H1 (cell line): ENCODE data around the gene TNFRSF1A. TPM values are rescaled to one million over a fixed set of nuclear protein-coding genes. Genes with fewer than 3 reads are reported as not detected.
A peak's percentile ranks its signal among the peaks of the same experiment; 100 is the strongest.

ENCODE experiments used
- CTCF ChIA-PET: fragments of 300-600 bp; sonication (Branson Sonifier 250); formaldehyde crosslinking; loops from one replicate; lab custom pipeline; 2021; ENCODE audit not compliant: partially characterized antibody; lab: Charles Lee
- POLR2A ChIA-PET: fragments of 300-600 bp; sonication (Branson Sonifier 250); formaldehyde crosslinking; loops from one replicate; lab custom pipeline; 2021; ENCODE audit warnings: inconsistent platforms; ENCODE audit not compliant: partially characterized antibody; lab: Charles Lee
- DNase-seq, 2 experiments: peaks; one replicate each; pipeline versions ENCODE4 v3.0.0 to v3.0.0-alpha.2; 2010 to 2022; ENCODE audit warnings: low spot score in 2 of 2, low read depth in 1 of 2, mixed read lengths in 1 of 2
- FAIRE-seq: peaks from 2 replicates; lab custom pipeline; 2011; peaks lifted over from hg19 to GRCh38; lab: Jason Lieb, UNC
- H2AFZ ChIP-seq: 2 replicates; pipeline ENCODE4 v1.8.1; 2012; ENCODE audit warnings: low read length, inconsistent platforms
- H2AK5ac ChIP-seq: 2 replicates; pipeline ENCODE4 v1.6.1; 2013; ENCODE audit warnings: low read depth, low read length
- H2BK120ac ChIP-seq: replicated peaks from 2 replicates; pipeline ENCODE3; 2013; ENCODE audit warnings: low read depth, low read length, inconsistent platforms
- H2BK12ac ChIP-seq: 2 replicates; pipeline ENCODE4 v1.6.1; 2013; ENCODE audit warnings: low read depth, low read length
- H2BK15ac ChIP-seq: 2 replicates; pipeline ENCODE4 v1.6.1; 2013; ENCODE audit warnings: low read length
- H2BK20ac ChIP-seq: 2 replicates; pipeline ENCODE4 v1.6.1; 2013; ENCODE audit warnings: low read length
- H2BK5ac ChIP-seq: 2 replicates; pipeline ENCODE4 v1.6.1; 2013; ENCODE audit warnings: low read depth, low read length
- H3K14ac ChIP-seq: 2 replicates; pipeline ENCODE4 v1.6.1; 2013; ENCODE audit warnings: inconsistent platforms; ENCODE audit not compliant: insufficient read length
- H3K18ac ChIP-seq: 2 replicates; pipeline ENCODE4 v1.6.1; 2013; ENCODE audit warnings: low read length; ENCODE audit errors: extremely low read depth
- H3K23ac ChIP-seq: 2 replicates; pipeline ENCODE4 v1.6.1; 2013; ENCODE audit warnings: inconsistent platforms; ENCODE audit not compliant: insufficient read length
- H3K23me2 ChIP-seq: 2 replicates; pipeline ENCODE4 v1.6.1; 2013; ENCODE audit warnings: low read depth, low read length
- H3K27ac ChIP-seq: 2 replicates; pipeline ENCODE4 v1.6.1; 2011; ENCODE audit warnings: low read depth, low read length, inconsistent platforms
- H3K27me3 ChIP-seq, 4 experiments: replicated peaks in 1 of 4; 1 replicate in 1 of 4; 2 replicates in 3 of 4; pipeline versions ENCODE4 v1.6.1 to v1.8.1; 2011 to 2013; ENCODE audit warnings: low read length in 3 of 4, mild to moderate bottlenecking in 3 of 4, inconsistent platforms in 2 of 4, mixed read lengths in 2 of 4, moderate library complexity in 1 of 4; ENCODE audit not compliant: control insufficient read depth in 3 of 4, insufficient read depth in 3 of 4; ENCODE audit errors: extremely low read depth in 1 of 4
- H3K36me3 ChIP-seq, 4 experiments: 2 replicates each; pipeline versions ENCODE4 v1.6.1 to v1.8.1; 2011 to 2013; ENCODE audit warnings: mild to moderate bottlenecking in 4 of 4, low read length in 3 of 4, moderate library complexity in 2 of 4, control low read depth in 1 of 4, inconsistent platforms in 1 of 4; ENCODE audit not compliant: insufficient read depth in 4 of 4, control insufficient read depth in 2 of 4
- H3K4ac ChIP-seq: replicated peaks from 2 replicates; pipeline ENCODE3; 2013; ENCODE audit warnings: low read length, low read depth, mixed read lengths, inconsistent platforms; ENCODE audit not compliant: insufficient read length
- H3K4me1 ChIP-seq, 4 experiments: replicated peaks in 1 of 4; 1 replicate in 1 of 4; 2 replicates in 3 of 4; pipeline versions ENCODE4 v1.6.1 to v1.8.1; 2011 to 2013; ENCODE audit warnings: low read length in 3 of 4, inconsistent platforms in 2 of 4, mixed read lengths in 1 of 4; ENCODE audit not compliant: insufficient read depth in 4 of 4, control insufficient read depth in 3 of 4
- H3K4me2 ChIP-seq, 2 experiments: 2 replicates each; pipeline versions ENCODE4 v1.6.1 to v1.8.1; 2011 to 2013; ENCODE audit warnings: low read depth in 2 of 2, low read length in 2 of 2, control low read depth in 1 of 2, inconsistent platforms in 1 of 2, mild to moderate bottlenecking in 1 of 2; ENCODE audit not compliant: insufficient read depth in 1 of 2
- H3K4me3 ChIP-seq, 4 experiments: fragments of 200-600, 300-600 bp in 1 of 4; sonication (generic), shearing (Covaris generic), sonication (Bioruptor Twin) in 1 of 4; 2 replicates each; pipeline versions ENCODE4 v1.5.1 to v1.8.1; 2011 to 2016; ENCODE audit warnings: low read length in 4 of 4, low read depth in 3 of 4, control low read depth in 2 of 4, inconsistent platforms in 2 of 4, mild to moderate bottlenecking in 2 of 4, mixed read lengths in 1 of 4, moderate library complexity in 1 of 4; ENCODE audit not compliant: insufficient read depth in 2 of 4; ENCODE audit errors: extremely low read depth in 1 of 4
- H3K56ac ChIP-seq: replicated peaks from 2 replicates; pipeline ENCODE3; 2013; ENCODE audit warnings: low read depth, mild to moderate bottlenecking, mixed read lengths, low read length, inconsistent platforms; ENCODE audit not compliant: insufficient read length
- H3K79me1 ChIP-seq: 2 replicates; pipeline ENCODE4 v1.6.1; 2013; ENCODE audit warnings: low read depth, low read length, control low read depth
- H3K79me2 ChIP-seq, 2 experiments: 2 replicates each; pipeline versions ENCODE4 v1.6.1 to v1.8.1; 2012 to 2013; ENCODE audit warnings: low read length in 2 of 2, mild to moderate bottlenecking in 2 of 2, inconsistent platforms in 1 of 2; ENCODE audit not compliant: insufficient read depth in 2 of 2, control insufficient read depth in 1 of 2
- H3K9ac ChIP-seq, 4 experiments: replicated peaks in 1 of 4; 1 replicate in 1 of 4; 2 replicates in 3 of 4; pipeline versions ENCODE4 v1.6.1 to v1.8.1; 2011 to 2013; ENCODE audit warnings: low read depth in 3 of 4, low read length in 3 of 4, control low read depth in 2 of 4, mild to moderate bottlenecking in 2 of 4, moderate library complexity in 2 of 4, inconsistent platforms in 1 of 4; ENCODE audit errors: extremely low read depth in 1 of 4
- H3K9me3 ChIP-seq, 2 experiments: 2 replicates each; pipeline versions ENCODE4 v1.6.1 to v1.8.1; 2012 to 2013; ENCODE audit warnings: mild to moderate bottlenecking in 2 of 2, moderate library complexity in 2 of 2, control low read depth in 1 of 2, inconsistent platforms in 1 of 2, low read depth in 1 of 2, low read length in 1 of 2, mixed read lengths in 1 of 2; ENCODE audit not compliant: insufficient read depth in 2 of 2
- H4K20me1 ChIP-seq, 2 experiments: replicated peaks in 1 of 2; 2 replicates each; pipeline versions ENCODE3 to v1.8.1; 2011 to 2013; ENCODE audit warnings: inconsistent platforms in 2 of 2, low read length in 2 of 2, mild to moderate bottlenecking in 1 of 2; ENCODE audit not compliant: insufficient read depth in 2 of 2, control insufficient read depth in 1 of 2
- H4K5ac ChIP-seq: 2 replicates; pipeline ENCODE4 v1.6.1; 2013; ENCODE audit warnings: low read length, low read depth, mixed read lengths, inconsistent platforms; ENCODE audit not compliant: insufficient read length
- H4K8ac ChIP-seq: 2 replicates; pipeline ENCODE4 v1.8.0; 2013; ENCODE audit warnings: mild to moderate bottlenecking, moderate library complexity, low read length, inconsistent platforms; ENCODE audit not compliant: insufficient read depth; ENCODE audit errors: extremely low read depth
- H4K91ac ChIP-seq: replicated peaks from 2 replicates; pipeline ENCODE3; 2013; ENCODE audit warnings: low read length, mixed read lengths, inconsistent platforms; ENCODE audit not compliant: insufficient read length
- BACH1 ChIP-seq: IDR thresholded peaks from 2 replicates; pipeline ENCODE4 v1.6.1; 2012; ENCODE audit warnings: low read length, improper control_type of control experiment
- CREB1 ChIP-seq: IDR thresholded peaks from 2 replicates; pipeline ENCODE4 v1.6.1; 2012; ENCODE audit warnings: inconsistent platforms
- EP300 ChIP-seq, 2 experiments: IDR thresholded peaks; 1 replicate in 1 of 2; 2 replicates in 1 of 2; pipeline ENCODE4 v1.6.1; 2011 to 2012; ENCODE audit warnings: low read depth in 2 of 2, low read length in 2 of 2, mild to moderate bottlenecking in 2 of 2, borderline replicate concordance in 1 of 2, inconsistent platforms in 1 of 2, moderate library complexity in 1 of 2
- HDAC2 ChIP-seq, 2 experiments: fragments of 300-600 bp in 1 of 2; sonication (generic) in 1 of 2; IDR thresholded peaks; 2 replicates each; pipeline ENCODE4 v1.6.1; 2011 to 2012; ENCODE audit warnings: low read depth in 2 of 2, low read length in 2 of 2, mild to moderate bottlenecking in 2 of 2, moderate library complexity in 2 of 2, borderline replicate concordance in 1 of 2, inconsistent platforms in 1 of 2
- KDM4A ChIP-seq: IDR thresholded peaks from one replicate; pipeline ENCODE4 v1.7.1; 2012; ENCODE audit warnings: low read depth, mild to moderate bottlenecking, moderate library complexity, low read length, inconsistent platforms; ENCODE audit not compliant: severe bottlenecking
- NANOG ChIP-seq: IDR thresholded peaks from 2 replicates; pipeline ENCODE4 v1.6.1; 2011; ENCODE audit warnings: low read length, low read depth, mild to moderate bottlenecking, inconsistent platforms; ENCODE audit not compliant: insufficient read depth, poor library complexity, severe bottlenecking
- RAD21 ChIP-seq, 2 experiments: IDR thresholded peaks in 1 of 2; conservative IDR thresholded peaks in 1 of 2; 2 replicates each; pipeline ENCODE4 v1.6.1; 2011; ENCODE audit warnings: low read depth in 2 of 2, low read length in 2 of 2, improper control_type of control experiment in 1 of 2, inconsistent platforms in 1 of 2, mild to moderate bottlenecking in 1 of 2, moderate library complexity in 1 of 2
- RFX5 ChIP-seq: IDR thresholded peaks from 2 replicates; pipeline ENCODE4 v1.6.1; 2011; ENCODE audit warnings: low read depth, low read length, improper control_type of control experiment, borderline replicate concordance
- SP2 ChIP-seq: IDR thresholded peaks from 2 replicates; pipeline ENCODE4 v1.6.1; 2012; ENCODE audit warnings: mild to moderate bottlenecking, low read length, inconsistent platforms
- SRF ChIP-seq: IDR thresholded peaks from 2 replicates; pipeline ENCODE4 v1.6.1; 2011; ENCODE audit warnings: mild to moderate bottlenecking, low read depth, low read length, moderate library complexity
- SUZ12 ChIP-seq: fragments of 200-600 bp; sonication (generic); IDR thresholded peaks from 2 replicates; pipeline ENCODE4 v1.6.1; 2012; ENCODE audit warnings: mild to moderate bottlenecking, inconsistent platforms, low read length, moderate library complexity, mixed read lengths
- TAF1 ChIP-seq: IDR thresholded peaks from 2 replicates; pipeline ENCODE4 v1.6.1; 2011; ENCODE audit warnings: mild to moderate bottlenecking, low read depth, low read length
- TBP ChIP-seq: IDR thresholded peaks from 2 replicates; pipeline ENCODE4 v1.6.1; 2011; ENCODE audit warnings: low read depth, low read length, improper control_type of control experiment
- WGBS, 2 experiments: shearing (Covaris generic) in 1 of 2; methylation state at CpG; one replicate each; pipeline versions ENCODE4 v1.1.6 to v1.1.7; 2013 to 2015; ENCODE audit warnings: low lambda C conversion rate in 2 of 2, mixed read lengths in 2 of 2, inconsistent platforms in 1 of 2, low coverage in 1 of 2, missing lambda C conversion rate in 1 of 2; ENCODE audit not compliant: insufficient replicate concordance in 2 of 2, insufficient coverage in 1 of 2, insufficient read length in 1 of 2; ENCODE audit errors: extremely low coverage in 1 of 2, missing lambda C conversion rate in 1 of 2; 5-methylcytosine and 5-hydroxymethylcytosine counted together
- polyA plus RNA-seq, 7 experiments: library from polyadenylated mRNA; depleted of rRNA in 3 of 7; stranded (reverse) in 5 of 7; unstranded in 2 of 7; fragments of >200 nt in 5 of 7; fragments of 200-250 nt in 2 of 7; gene quantifications; 1 replicate in 5 of 7; 2 replicates in 1 of 7; 4 replicates in 1 of 7; pipeline versions ENCODE4 v1.2.1 to v1.2.3, GENCODE V29; 2011 to 2013; ENCODE audit warnings: missing spikeins in 2 of 7, mixed read lengths in 2 of 7
- total RNA-seq: library from RNA; stranded (reverse); fragmentation: NEBNext Ultra II Directional; extraction: Animal tissue kit (Norgen Biotek cat#: 25700); gene quantifications from 2 replicates; pipeline ENCODE4 v1.2.1, GENCODE V29; 2021

Gene TNFRSF1A
- total and polyA plus RNA-seq, 2 of the 8 experiments (the other 6 are each of a cell fraction or from before 2014, with no cell fraction given) = 28.7 to 42.1 TPM

GRCh38 chr12:6301721-6302120 lies 40.2 kb downstream of the TNFRSF1A start:
- Histone ChIP-seq H3K4me1 (no peaks in the 10 kb centered on the region), H3K4me2 (no peak overlapping the region), H3K79me1 (no peaks in the 10 kb centered on the region), H3K23me2 (no peaks in the 10 kb centered on the region), H4K20me1 (no peaks in the 10 kb centered on the region), H3K79me2 (no peaks in the 10 kb centered on the region), H3K9ac (no peak overlapping the region), H3K4me3 (no peak overlapping the region), H3K27me3 (no peaks in the 10 kb centered on the region; a peak in 1 of 7 replicates), H3K18ac (no peak overlapping the region), H2AFZ (no peak overlapping the region), H3K56ac (no peak overlapping the region), H2BK5ac (no peak overlapping the region), H2BK15ac (no peak overlapping the region), H4K5ac (no peak overlapping the region), H3K36me3 (no peaks in the 10 kb centered on the region), H2AK5ac (no peak overlapping the region), H4K8ac (no peak overlapping the region), H2BK20ac (no peak overlapping the region), H4K91ac (peak overlapping the region; percentile 6), H3K9me3 (no peaks in the 10 kb centered on the region), H2BK12ac (no peak overlapping the region), H2BK120ac (no peak overlapping the region), H3K14ac (no peak overlapping the region), H3K27ac (no peak overlapping the region), H3K23ac (no peak overlapping the region), H3K4ac (no peak overlapping the region)
- ChIA-PET POLR2A (no interaction called here), CTCF (interaction anchor here (0.7 to 1.3 kb wide), 2 partner anchors 22 to 244 kb away, joined by 3 to 4 read pairs; no protein-coding TSS in a partner anchor)
- TF ChIP-seq NANOG = no peak
- no peak for TF ChIP-seq SP2
- no peak for TF ChIP-seq RAD21 (IDR thresholded peaks at IDR 0.05 in 1 of 2, conservative IDR thresholded peaks at IDR 0.05 in 1 of 2; ENCODE audit: low read depth in 2 of 2, low read length in 2 of 2)
- TF ChIP-seq SRF = no peak
- no peak for TF ChIP-seq TAF1
- no peak for TF ChIP-seq KDM4A
- TF ChIP-seq CREB1 = 0 out of 2 replicates have a peak, but pooled peaks have one; percentile 33
- peak; percentile 85 for TF ChIP-seq RFX5
- no peak for TF ChIP-seq EP300 (IDR thresholded peaks at IDR 0.05; ENCODE audit: borderline replicate concordance in 1 of 2, low read depth in 2 of 2, low read length in 2 of 2)
- no peak for TF ChIP-seq SUZ12
- no peak for TF ChIP-seq BACH1
- TF ChIP-seq HDAC2 (IDR thresholded peaks at IDR 0.05; ENCODE audit: borderline replicate concordance in 1 of 2, low read depth in 2 of 2, low read length in 2 of 2) = no peak
- no peak for TF ChIP-seq TBP
- FAIRE-seq = no peak
- DNase-seq = no peak
- 95% methylated on average over 7 of the region's 7 CpGs; no CpG with 5 or more reads in 1 of the 2 experiments for WGBS, 2 experiments
